Keratinocyte (primary cell): ENCODE data around the gene ADAT1.

Experiments used
- CTCF ChIP-seq, 3 experiments: IDR thresholded peaks in 1 of 3; conservative IDR thresholded peaks in 1 of 3; optimal IDR thresholded peaks in 1 of 3; 2 replicates in 2 of 3; 3 replicates in 1 of 3; pipeline versions ENCODE3 to v1.5.1; 2011; ENCODE audit warnings: low read length in 3 of 3, mild to moderate bottlenecking in 3 of 3, moderate library complexity in 2 of 3, control low read depth in 1 of 3, inconsistent platforms in 1 of 3; ENCODE audit not compliant: insufficient read depth in 2 of 3; ENCODE audit errors: extremely low read depth in 1 of 3
- EZH2 ChIP-seq: IDR thresholded peaks from one replicate; pipeline ENCODE4 v1.6.1; 2012; ENCODE audit warnings: inconsistent platforms, mild to moderate bottlenecking, low read length, moderate library complexity

DNA sequence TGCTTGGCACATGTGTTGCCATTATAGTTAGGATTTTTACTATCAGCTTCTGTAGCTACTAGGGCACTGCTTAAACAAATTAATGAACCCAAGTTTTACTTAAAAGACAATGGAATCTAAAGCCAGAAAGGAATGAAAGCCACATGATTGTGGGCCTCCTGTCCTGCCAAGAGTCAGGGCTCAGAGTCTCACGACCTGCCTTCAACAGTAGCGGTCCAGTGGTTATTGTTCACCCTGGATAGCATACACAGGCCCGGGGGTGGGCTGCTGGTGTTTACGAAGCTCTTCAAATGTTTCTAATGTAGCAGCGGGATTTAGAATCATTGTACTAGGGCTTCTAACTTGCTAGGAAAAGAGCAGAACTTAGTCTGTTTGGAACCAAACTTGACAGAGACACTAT lies 49.1 kb downstream of the ADAT1 start:
- TF ChIP-seq CTCF (optimal IDR thresholded peaks at IDR 0.05 in 1 of 3, IDR thresholded peaks at IDR 0.05 in 1 of 3, conservative IDR thresholded peaks at IDR 0.05 in 1 of 3; ENCODE audit: extremely low read depth in 1 of 3, insufficient read depth in 2 of 3, low read length in 3 of 3) (no peak), EZH2 (no peak)
